ENCODE data around the gene GDAP1L1.
A peak's percentile ranks its signal among the peaks of the same experiment; 100 is the strongest.

The GDAP1L1 gene

DNA sequence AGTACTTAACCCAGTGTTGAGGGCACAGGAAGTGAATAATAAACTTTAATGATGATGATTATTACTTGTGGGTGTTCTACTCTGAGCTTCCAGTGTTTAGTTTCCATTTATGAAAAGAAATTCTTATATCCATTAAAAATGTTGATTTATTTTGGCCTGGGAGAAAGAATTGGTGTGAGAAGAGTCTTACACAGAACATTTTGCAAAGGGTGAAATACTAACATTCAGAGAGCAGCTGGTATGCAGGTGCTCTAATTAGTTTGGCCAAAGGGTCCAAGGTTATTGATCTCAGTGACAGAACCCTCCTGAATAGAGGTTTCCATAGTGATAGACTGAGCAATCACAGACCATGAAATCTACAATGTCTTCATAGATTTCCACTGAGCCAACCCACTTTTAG, 41.0 kb upstream of the GDAP1L1 start:
- Histone ChIP-seq H3K27me3 (ENCODE audit: low read depth, low read length) (no peaks in the 10 kb centered on the region), H3K27ac (ENCODE audit: low read length) (no peak overlapping the region), H3K9ac (ENCODE audit: low read length) (no peak overlapping the region), H3K4me1 (ENCODE audit: low read length) (peaks cover 23% of the 10 kb centered on the region), H4K20me1 (ENCODE audit: insufficient read depth, low read length) (peaks cover 67% of the 10 kb centered on the region), H3K9me3 (ENCODE audit: insufficient read depth, low read length) (no peaks in the 10 kb centered on the region), H3K4me3 (ENCODE audit: low read length) (no peak overlapping the region), H3K79me2 (ENCODE audit: low read length) (peaks cover 93% of the 10 kb centered on the region), H2AFZ (ENCODE audit: low read depth, low read length) (no peak overlapping the region), H3K4me2 (ENCODE audit: low read length) (no peak overlapping the region), H3K36me3 (replicated peaks; ENCODE audit: low read depth, low read length) (peaks cover 48% of the 10 kb centered on the region)
- TF ChIP-seq, protein P1, sequence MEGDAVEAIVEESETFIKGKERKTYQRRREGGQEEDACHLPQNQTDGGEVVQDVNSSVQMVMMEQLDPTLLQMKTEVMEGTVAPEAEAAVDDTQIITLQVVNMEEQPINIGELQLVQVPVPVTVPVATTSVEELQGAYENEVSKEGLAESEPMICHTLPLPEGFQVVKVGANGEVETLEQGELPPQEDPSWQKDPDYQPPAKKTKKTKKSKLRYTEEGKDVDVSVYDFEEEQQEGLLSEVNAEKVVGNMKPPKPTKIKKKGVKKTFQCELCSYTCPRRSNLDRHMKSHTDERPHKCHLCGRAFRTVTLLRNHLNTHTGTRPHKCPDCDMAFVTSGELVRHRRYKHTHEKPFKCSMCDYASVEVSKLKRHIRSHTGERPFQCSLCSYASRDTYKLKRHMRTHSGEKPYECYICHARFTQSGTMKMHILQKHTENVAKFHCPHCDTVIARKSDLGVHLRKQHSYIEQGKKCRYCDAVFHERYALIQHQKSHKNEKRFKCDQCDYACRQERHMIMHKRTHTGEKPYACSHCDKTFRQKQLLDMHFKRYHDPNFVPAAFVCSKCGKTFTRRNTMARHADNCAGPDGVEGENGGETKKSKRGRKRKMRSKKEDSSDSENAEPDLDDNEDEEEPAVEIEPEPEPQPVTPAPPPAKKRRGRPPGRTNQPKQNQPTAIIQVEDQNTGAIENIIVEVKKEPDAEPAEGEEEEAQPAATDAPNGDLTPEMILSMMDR (IDR thresholded peaks at IDR 0.05; ENCODE audit: low read depth, low read length), result no peak
- TF ChIP-seq EZH2phosphoT487 (IDR thresholded peaks at IDR 0.05; ENCODE audit: low read depth), result no peak

DNA sequence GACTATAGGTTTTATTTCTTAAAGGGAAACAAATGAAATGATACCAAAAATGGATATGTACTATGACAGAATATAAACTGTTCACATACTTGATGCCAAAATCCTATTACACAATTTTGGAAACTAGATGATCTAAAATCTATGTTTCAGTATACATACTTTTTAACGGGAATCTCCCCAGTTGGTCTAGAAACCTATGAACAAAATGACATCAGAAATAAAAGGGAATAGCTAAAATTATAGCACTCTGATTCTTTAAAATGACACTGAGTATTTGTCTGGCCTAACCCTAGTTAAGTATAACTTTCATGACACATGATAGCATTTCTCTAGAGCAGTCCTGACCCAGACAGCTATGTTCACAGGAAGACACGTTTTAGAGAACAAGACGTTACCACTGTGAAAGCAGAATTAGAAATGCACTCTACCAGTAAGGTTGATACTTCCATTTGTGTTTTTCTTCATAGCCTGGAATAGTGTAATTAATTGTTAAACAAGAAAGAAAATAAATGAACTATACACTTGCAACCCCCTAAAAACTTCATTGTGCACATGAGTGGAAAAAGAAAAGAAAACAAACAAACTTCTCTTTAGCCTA, 39.9 kb upstream of the GDAP1L1 start:
- peaks cover 91% of the 10 kb centered on the region for H3K79me2 ChIP-seq (ENCODE audit: low read length)
- peaks cover 57% of the 10 kb centered on the region for H4K20me1 ChIP-seq (ENCODE audit: insufficient read depth, low read length)
- TF ChIP-seq, protein P1 (IDR thresholded peaks at IDR 0.05; ENCODE audit: low read depth, low read length), result no peak
- TF ChIP-seq EZH2phosphoT487 (IDR thresholded peaks at IDR 0.05; ENCODE audit: low read depth), result no peak
- H3K9ac ChIP-seq (ENCODE audit: low read length), result peak overlapping the region; percentile 1; the same call in 1 of the 2 replicates
- H3K9me3 ChIP-seq (ENCODE audit: insufficient read depth, low read length), result no peaks in the 10 kb centered on the region
- H3K4me3 ChIP-seq (ENCODE audit: low read length), result peak overlapping the region; percentile 94
- no peak overlapping the region for H2AFZ ChIP-seq (ENCODE audit: low read depth, low read length)
- H3K4me2 ChIP-seq (ENCODE audit: low read length), result peak overlapping the region; percentile 92
- H3K27ac ChIP-seq (ENCODE audit: low read length), result peak overlapping the region; percentile 9; the same call in 1 of the 2 replicates
- peaks cover 37% of the 10 kb centered on the region for H3K36me3 ChIP-seq (replicated peaks; ENCODE audit: low read depth, low read length)
- peaks cover 30% of the 10 kb centered on the region for H3K4me1 ChIP-seq (ENCODE audit: low read length)
- H3K27me3 ChIP-seq (ENCODE audit: low read depth, low read length), result no peaks in the 10 kb centered on the region

DNA sequence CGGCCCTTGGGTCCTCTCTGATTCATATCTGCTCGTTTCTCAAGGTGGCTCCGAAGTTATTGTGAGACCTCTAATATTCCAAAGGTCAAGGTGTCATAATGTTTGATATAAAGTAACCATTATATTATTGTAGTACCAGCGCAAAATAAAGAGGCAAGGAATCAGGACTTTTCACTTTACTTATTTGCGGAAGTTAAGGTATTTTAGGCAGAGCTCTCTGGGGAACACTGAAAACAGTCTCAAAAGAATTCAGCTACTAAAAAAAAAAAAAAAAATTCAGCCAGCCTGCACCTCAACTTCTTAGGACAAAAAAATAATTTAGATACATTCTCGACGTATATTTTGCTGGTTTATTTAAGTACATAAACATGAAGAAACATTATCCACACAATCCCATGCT, 38.9 kb upstream of the GDAP1L1 start:
- H3K36me3 ChIP-seq (replicated peaks; ENCODE audit: low read depth, low read length), result peaks cover 28% of the 10 kb centered on the region
- H3K79me2 ChIP-seq (ENCODE audit: low read length), result peaks cover 82% of the 10 kb centered on the region
- peaks cover 30% of the 10 kb centered on the region for H3K4me1 ChIP-seq (ENCODE audit: low read length)
- H4K20me1 ChIP-seq (ENCODE audit: insufficient read depth, low read length), result peaks cover 52% of the 10 kb centered on the region
- H3K27me3 ChIP-seq (ENCODE audit: low read depth, low read length), result no peaks in the 10 kb centered on the region
- H3K4me2 ChIP-seq (ENCODE audit: low read length), result peak overlapping the region; percentile 92
- H2AFZ ChIP-seq (ENCODE audit: low read depth, low read length), result no peak overlapping the region
- no peaks in the 10 kb centered on the region for H3K9me3 ChIP-seq (ENCODE audit: insufficient read depth, low read length)
- peak overlapping the region; percentile 3; the same call in 1 of the 2 replicates for H3K27ac ChIP-seq (ENCODE audit: low read length)
- peak overlapping the region; percentile 99 for H3K9ac ChIP-seq (ENCODE audit: low read length)
- TF ChIP-seq, protein P1 (IDR thresholded peaks at IDR 0.05; ENCODE audit: low read depth, low read length), result no peak
- no peak for TF ChIP-seq EZH2phosphoT487 (IDR thresholded peaks at IDR 0.05; ENCODE audit: low read depth)
- peak overlapping the region; percentile 94 for H3K4me3 ChIP-seq (ENCODE audit: low read length)

DNA sequence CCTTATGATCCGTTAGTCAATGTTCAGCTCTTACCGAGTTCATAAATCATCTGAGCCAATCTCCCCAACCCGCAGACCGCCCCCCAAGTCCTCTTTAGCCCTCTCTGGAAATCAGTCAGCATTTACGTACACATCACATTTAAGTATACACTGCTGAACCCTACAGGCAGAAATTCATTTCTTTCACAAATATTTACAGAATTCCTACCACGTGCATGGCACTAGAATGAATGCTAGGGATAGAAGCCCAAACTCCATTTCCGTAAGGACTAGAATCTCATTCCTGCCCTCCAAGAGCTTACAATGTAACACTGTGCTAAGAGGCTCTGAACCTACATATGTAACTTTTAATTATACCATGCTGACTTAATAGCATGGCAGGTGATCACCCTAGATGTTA, 38.3 kb upstream of the GDAP1L1 start:
- peaks cover 50% of the 10 kb centered on the region for H4K20me1 ChIP-seq (ENCODE audit: insufficient read depth, low read length)
- peak overlapping the region; percentile 81; the same call in 1 of the 2 replicates for H3K27ac ChIP-seq (ENCODE audit: low read length)
- H2AFZ ChIP-seq (ENCODE audit: low read depth, low read length), result no peak overlapping the region
- peak overlapping the region; percentile 94 for H3K4me3 ChIP-seq (ENCODE audit: low read length)
- H3K4me1 ChIP-seq (ENCODE audit: low read length), result peaks cover 30% of the 10 kb centered on the region
- peak overlapping the region; percentile 99 for H3K9ac ChIP-seq (ENCODE audit: low read length)
- H3K36me3 ChIP-seq (replicated peaks; ENCODE audit: low read depth, low read length), result peaks cover 24% of the 10 kb centered on the region
- TF ChIP-seq, protein P1 (IDR thresholded peaks at IDR 0.05; ENCODE audit: low read depth, low read length), result no peak
- no peak for TF ChIP-seq EZH2phosphoT487 (IDR thresholded peaks at IDR 0.05; ENCODE audit: low read depth)
- H3K9me3 ChIP-seq (ENCODE audit: insufficient read depth, low read length), result no peaks in the 10 kb centered on the region
- peaks cover 76% of the 10 kb centered on the region for H3K79me2 ChIP-seq (ENCODE audit: low read length)
- no peaks in the 10 kb centered on the region for H3K27me3 ChIP-seq (ENCODE audit: low read depth, low read length)
- peak overlapping the region; percentile 92 for H3K4me2 ChIP-seq (ENCODE audit: low read length)
